Esophagus muscularis mucosa (tissue), 3 donors: Measurements from ENCODE around the gene PGBD2.
"Not testable (repeated sequence)": the region's sequence is repeated elsewhere in the genome, so short reads cannot be mapped to it uniquely, and the experiment has no call there.

Experiments used
- CTCF ChIP-seq, 3 experiments: fragments of 200-600 bp in 2 of 3; fragments of 450-650 bp in 1 of 3; sonication (generic) in 2 of 3; IDR thresholded peaks; one replicate each; pipeline ENCODE4 v1.5.1; 2017 to 2019; ENCODE audit warnings: antibody characterized with exemption in 3 of 3, mild to moderate bottlenecking in 2 of 3, moderate library complexity in 1 of 3
- POLR2AphosphoS5 ChIP-seq, 2 donors: sonication (generic); formaldehyde crosslinking; IDR thresholded peaks; one replicate each; pipeline ENCODE4 v1.6.1; 2017; ENCODE audit warnings: antibody characterized with exemption in 2 of 2

- TF ChIP-seq CTCF, POLR2AphosphoS5 (IDR thresholded peaks at IDR 0.05): not testable (repeated sequence)
Observed at GRCh38 chr1:248927283-248927682, 21.2 kb downstream of the PGBD2 start.
